ENCODE results near the gene AOAH.
"Not testable (repeated sequence)": the region's sequence is repeated elsewhere in the genome, so short reads cannot be mapped to it uniquely, and the experiment has no call there.

The AOAH gene

GRCh38 chr7:36504216-36504615 lies 220.1 kb downstream of the AOAH start:
- not testable (repeated sequence) for DNase-seq

GRCh38 chr7:36497775-36498174 lies 226.5 kb downstream of the AOAH start:
- no peak for DNase-seq

- not testable (repeated sequence) for DNase-seq
Measured at GRCh38 chr7:36497176-36497575, 227.1 kb downstream of the AOAH start.

- DNase-seq, result no peak
Measured at GRCh38 chr7:36496576-36496975, 227.7 kb downstream of the AOAH start.

GRCh38 chr7:36491317-36491716 lies 233.0 kb downstream of the AOAH start:
- no peak for DNase-seq

GRCh38 chr7:36490419-36490830 lies 233.9 kb downstream of the AOAH start:
- DNase-seq, result no peak

- not testable (repeated sequence) for DNase-seq
Measured at GRCh38 chr7:36488672-36489071, 235.6 kb downstream of the AOAH start.

GRCh38 chr7:36487756-36488336 lies 236.4 kb downstream of the AOAH start:
- no peak for DNase-seq

GRCh38 chr7:36486336-36486735 lies 238.0 kb downstream of the AOAH start:
- DNase-seq, result no peak

- no peak for DNase-seq
Measured at GRCh38 chr7:36484265-36484664, 240.0 kb downstream of the AOAH start.

- DNase-seq, result not testable (repeated sequence)
Measured at GRCh38 chr7:36483853-36484252, 240.4 kb downstream of the AOAH start.

- DNase-seq, result no peak
Measured at GRCh38 chr7:36478745-36479144, 245.5 kb downstream of the AOAH start.

GRCh38 chr7:36475381-36475780 lies 248.9 kb downstream of the AOAH start:
- DNase-seq, result no peak

GRCh38 chr7:36475011-36475342 lies 249.3 kb downstream of the AOAH start:
- DNase-seq, result no peak

GRCh38 chr7:36474283-36475010 lies 249.8 kb downstream of the AOAH start:
- no peak for DNase-seq

- DNase-seq, result peak; percentile 75
Measured at GRCh38 chr7:36473454-36474282, 250.6 kb downstream of the AOAH start.

GRCh38 chr7:36472141-36472729 lies 252.1 kb downstream of the AOAH start:
- DNase-seq, result no peak

- DNase-seq, result no peak
Measured at GRCh38 chr7:36469236-36469635, 255.1 kb downstream of the AOAH start.

GRCh38 chr7:36468370-36469101 lies 255.8 kb downstream of the AOAH start:
- no peak for DNase-seq

GRCh38 chr7:36466001-36466400 lies 258.3 kb downstream of the AOAH start:
- not testable (repeated sequence) for DNase-seq

- DNase-seq, result no peak
Measured at GRCh38 chr7:36464271-36464670, 260.0 kb downstream of the AOAH start.
